Globus pallidus (tissue), 1 donor: ENCODE results near the gene ARSJ.
"Not testable (repeated sequence)": the region's sequence is repeated elsewhere in the genome, so short reads cannot be mapped to it uniquely, and the experiment has no call there.

ENCODE experiments used
- DNase-seq: peaks from one replicate; pipeline ENCODE4 v3.0.0-alpha.2; 2015; ENCODE audit warnings: low spot score

Gene ARSJ

GRCh38 chr4:113979148-113979904 lies at the start of gene ARSJ:
Gene ARSJ (minus strand): TSS chr4:113979647. CDS start chr4:113978834, 813 bp downstream.
- peak; percentile 25 for DNase-seq

DNA sequence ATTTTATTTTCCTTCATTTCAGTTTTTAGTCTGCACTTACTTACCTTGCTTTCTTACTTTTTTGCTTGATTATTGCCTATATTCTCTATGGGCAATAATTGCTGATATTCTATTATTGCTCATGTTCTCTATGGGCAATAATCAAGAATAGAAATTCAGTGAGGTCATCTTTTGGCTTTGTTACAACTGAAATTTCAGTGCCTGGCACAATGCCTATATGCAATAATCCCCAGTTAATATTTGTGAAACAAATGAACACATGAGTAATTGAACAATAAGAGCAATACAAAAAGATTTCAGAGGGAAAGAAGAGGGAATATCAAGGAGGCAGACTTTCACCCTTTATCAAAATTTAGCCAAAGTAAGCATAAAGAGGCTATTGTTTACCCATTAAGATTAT lies 48.6 kb upstream of the ARSJ start:
- DNase-seq = no peak

DNA sequence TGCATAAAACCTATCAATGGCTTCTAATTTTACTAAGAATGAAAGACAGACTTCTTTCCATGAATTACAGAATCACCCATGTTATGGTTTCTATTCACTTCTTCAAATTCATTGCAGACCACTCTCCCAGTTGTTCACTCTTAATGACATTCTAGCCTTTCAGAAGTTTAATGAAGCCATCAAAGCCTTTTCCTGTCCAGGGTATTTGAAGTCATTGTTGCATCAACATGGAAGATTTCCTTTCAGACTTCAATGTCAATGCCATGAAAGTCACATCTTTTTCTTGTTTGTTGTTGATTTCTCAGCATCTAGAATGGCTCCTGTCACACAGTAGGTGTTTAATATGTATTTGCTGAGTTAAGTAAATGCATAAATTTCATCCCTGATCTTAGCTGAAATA lies 48.1 kb upstream of the ARSJ start:
- DNase-seq = no peak

DNA sequence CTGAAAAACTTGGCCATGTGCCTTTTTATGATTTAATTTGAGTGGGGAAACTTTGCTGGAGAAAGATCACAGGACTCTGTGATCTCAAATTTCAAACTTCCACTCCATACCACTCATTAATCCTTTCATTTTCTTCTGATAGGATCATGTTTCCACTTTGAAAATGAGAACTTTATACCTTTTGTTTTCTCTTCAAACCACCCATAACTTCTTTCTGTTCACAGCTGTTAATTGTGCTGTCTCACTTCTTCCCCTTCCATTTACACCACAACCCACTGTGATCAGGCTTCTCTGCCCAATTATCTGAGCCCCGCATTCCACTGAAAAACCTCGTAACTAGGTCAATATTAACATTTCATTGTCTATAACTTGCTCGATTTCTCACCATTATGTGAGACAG lies 47.0 kb upstream of the ARSJ start:
- no peak for DNase-seq

DNA sequence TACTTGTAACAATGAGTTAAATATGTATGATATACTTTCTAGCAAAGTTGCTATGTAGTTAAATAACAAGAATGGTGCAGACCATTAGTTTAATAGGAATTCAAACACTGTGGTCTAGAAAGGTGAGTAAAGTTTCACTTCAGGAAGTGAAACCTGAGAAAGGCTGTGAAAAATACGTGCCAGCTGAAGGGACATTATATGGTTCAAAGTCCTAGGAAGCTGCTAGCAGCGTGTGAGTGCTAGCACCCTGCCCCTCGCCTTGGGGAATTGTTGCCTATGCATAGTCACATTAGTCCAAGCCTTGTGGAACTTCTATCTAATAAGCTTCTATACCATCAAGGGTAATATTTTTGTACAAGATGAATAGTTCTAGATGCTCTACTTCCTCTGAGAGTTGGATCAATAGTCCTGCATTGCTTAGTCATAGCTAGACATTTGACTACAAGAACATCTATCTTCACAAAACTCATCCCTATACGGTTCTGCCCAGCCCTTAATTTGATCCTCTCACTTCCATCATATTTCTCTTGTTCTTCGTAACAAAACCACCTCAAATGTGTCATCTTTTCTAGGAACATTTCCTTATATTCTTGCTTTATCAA lies 45.8 kb upstream of the ARSJ start:
- no peak for DNase-seq

DNA sequence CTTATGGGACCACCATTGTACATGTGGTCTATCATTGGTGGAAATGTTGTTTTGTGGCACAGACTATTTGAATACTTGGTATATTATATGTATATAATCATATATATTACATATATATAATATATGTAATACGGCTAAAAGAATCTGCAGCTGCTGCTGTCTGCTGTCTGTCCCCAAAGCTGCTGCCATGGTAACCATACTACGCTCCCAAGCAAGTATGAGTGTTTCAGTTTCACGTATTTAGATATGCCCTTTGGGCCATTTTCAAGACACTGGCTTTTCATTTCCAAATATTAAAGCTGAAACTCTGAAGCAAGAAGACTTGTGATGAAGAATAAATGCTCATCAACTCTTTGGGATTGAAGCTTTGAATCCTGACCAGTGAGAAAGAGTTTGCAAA lies 42.0 kb upstream of the ARSJ start:
- no peak for DNase-seq

GRCh38 chr4:114019969-114020358 lies 40.5 kb upstream of the ARSJ start:
- DNase-seq = no peak

GRCh38 chr4:114019276-114019968 lies 40.0 kb upstream of the ARSJ start:
- no peak for DNase-seq

DNA sequence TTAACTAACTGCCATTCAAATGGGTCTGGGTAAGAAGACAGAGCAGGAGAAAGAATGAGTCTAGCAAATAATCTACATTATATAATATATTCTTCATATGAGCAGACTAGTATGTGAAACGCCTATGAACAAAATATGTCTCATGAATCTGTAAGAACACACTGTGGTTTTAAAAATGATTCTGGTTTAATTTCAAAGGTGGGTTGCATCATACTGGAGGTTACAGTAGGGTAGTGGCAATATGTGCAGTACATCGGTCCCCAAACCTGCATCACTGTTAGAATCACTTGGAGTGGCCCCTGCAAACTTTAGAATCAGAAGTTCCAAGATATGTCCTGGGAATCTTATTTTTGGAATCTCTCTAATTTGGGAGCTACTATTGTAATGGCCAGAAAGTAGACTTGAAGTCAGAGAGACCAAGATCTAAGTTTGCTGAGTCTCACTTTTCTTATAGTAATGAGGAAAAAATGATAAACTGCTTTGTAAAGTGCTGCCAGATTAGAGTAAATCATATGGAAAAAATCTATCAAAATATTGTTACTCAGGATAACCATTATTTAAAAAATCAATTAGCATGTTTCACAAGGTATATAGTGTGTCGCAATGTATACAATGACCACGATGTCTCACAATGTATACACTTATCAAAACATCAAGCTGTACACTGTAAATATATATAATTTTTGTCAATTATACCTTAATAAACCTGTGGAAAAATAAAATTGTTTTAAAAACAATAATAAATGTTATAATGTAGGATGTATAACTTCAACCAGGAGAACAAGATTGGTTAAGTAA lies 37.9 kb upstream of the ARSJ start:
- no peak for DNase-seq

DNA sequence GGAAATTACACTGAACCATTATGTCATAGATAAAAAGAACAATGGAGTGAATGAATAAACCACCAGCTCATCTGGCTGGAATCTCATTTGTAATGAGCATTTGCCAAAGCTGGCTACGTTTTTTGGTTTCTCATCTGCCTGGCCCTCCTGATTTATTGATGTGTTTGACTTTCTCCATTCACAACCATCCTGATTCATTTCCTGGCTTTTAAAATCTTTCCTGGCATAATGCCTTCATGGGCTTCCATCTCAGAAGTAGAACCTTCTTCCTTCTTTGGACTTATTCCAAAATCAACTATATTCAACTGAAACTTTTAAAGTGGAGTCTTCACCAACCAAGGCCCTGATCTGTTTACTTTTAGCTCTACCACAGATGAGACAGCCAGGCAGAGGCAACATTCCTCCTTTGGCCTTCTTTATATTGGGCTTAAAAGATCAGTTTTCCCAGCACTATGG lies 36.0 kb upstream of the ARSJ start:
- DNase-seq = no peak

DNA sequence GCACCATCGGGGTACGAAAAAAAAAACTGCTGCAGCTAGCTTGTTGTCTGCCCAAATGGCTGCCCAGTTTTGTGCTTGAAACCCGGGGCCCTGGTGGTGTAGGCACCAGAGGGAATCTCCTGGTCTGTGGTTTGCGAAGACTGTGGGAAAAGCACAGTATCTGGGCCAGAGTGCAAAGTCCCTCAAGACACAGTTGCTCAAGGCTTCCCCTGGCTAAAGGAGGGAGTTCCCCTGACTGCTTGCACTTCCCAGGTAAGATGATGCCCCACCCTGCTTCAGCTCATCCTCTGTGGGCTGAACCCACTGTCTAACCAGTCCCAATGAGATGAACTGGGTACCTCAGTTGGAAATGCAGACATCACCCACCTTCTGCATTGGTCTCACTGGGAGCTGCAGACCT lies 33.8 kb upstream of the ARSJ start:
- not testable (repeated sequence) for DNase-seq

DNA sequence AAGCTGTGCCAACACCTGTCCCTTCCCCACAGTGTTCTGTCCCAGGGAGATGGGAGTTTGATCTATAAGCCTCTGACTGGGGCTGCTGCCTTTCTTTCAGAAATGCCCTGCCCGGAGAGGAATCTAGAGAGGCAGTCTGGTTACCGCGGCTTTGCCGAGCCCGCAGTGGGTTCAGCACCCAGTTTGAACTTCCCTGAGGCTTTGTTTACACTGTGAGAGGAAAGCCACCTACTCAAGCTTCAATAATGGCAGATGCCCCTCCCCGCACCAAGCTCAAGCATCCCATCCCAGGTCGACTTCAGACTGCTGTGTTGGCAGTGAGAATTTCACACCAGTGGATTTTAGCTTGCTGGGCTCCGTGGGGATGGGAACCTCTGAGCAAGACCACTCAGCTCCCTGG lies 33.3 kb upstream of the ARSJ start:
- no peak for DNase-seq

DNA sequence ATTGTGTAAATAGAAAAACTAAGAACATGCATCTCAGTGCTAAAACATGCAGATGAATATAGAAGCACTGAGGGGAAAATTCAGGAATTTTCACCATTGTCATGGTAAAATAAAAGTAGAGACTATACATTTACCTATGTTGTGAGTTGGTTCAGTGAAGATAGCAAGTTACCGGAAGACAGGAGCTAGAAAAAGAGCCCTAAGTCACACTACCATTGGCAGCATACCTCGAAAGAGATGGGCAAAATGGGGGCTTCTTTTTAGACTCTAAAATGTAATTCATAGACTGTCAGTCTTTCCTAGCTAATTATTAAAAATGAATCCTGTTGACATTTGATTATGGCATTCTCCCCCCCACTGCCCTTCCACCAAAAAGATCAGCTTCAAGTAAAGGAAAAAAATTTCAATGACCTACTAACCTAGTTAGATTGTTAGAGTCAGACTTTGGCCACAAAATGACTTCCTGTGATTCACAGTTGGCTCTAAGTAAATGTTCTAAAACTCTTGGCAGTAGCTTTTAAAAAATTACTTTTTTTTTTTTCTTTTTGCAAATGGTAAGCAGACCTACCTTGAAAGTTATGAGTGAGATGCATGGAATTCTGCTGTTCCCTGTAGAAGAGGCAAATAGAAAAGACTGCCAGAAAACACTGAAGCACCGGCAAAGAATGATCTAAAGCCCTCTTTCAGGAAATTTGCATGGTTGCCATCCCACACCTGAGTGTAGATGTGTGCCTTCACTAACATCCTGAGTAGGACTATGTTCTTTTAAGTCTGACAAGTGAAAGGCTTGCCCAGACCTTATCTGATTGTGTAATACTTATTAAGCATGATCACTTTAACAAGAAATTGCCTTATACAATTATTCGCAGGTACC lies 26.4 kb upstream of the ARSJ start:
- DNase-seq = no peak

GRCh38 chr4:114004483-114005226 lies 25.2 kb upstream of the ARSJ start:
- not testable (repeated sequence) for DNase-seq

GRCh38 chr4:113998531-113998930 lies 19.1 kb upstream of the ARSJ start:
- no peak for DNase-seq

GRCh38 chr4:113998079-113998478 lies 18.6 kb upstream of the ARSJ start:
- no peak for DNase-seq

- DNase-seq = no peak
These were observed 17.8 kb upstream of the ARSJ start for GRCh38 chr4:113997206-113997605.

DNA sequence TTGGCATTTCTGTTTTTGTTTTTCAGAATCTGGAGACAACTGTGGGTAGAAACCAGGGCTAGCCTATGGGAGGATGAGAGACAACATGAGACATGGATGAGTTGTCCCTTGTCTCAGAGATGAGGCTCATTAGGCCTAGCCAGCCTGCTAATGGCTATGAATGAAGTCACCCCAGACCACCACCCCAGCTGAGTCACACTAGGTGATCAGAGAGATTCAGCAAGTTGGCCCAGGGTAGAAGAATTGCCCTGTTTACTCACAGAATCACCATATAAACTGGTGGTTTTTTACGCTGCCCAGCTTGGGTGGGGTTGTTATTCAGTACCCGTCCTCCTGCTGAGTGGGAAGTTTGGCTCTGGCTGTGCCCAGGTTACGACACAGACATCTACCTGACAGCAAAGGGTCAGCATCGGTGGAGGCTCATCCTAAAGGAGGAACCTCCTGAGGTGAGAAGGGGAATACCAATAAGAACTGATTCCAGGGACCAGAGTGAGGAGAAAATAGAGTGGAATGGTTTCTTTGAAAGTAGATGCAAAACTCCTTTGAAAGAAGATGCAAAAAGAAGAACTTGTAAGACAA lies 17.2 kb upstream of the ARSJ start:
- DNase-seq = no peak

- no peak for DNase-seq
These were observed 14.4 kb upstream of the ARSJ start for GRCh38 chr4:113993887-113994286.

GRCh38 chr4:113990886-113991285 lies 11.4 kb upstream of the ARSJ start:
- DNase-seq = no peak
